Activated naive CD8-positive, alpha-beta T cell treated with anti-CD3 and anti-CD28 coated beads, Interleukin-2, amount 50 U/mL, for 16 hours (primary cell): ENCODE measurements around the gene CGB7.
A peak's percentile ranks its signal among the peaks of the same experiment; 100 is the strongest.
"Not testable (repeated sequence)": the region's sequence is repeated elsewhere in the genome, so short reads cannot be mapped to it uniquely, and the experiment has no call there.

ENCODE experiments used
- DNase-seq: peaks from one replicate; pipeline ENCODE4 v3.0.0-alpha.2; 2020; ENCODE audit warnings: low read depth, low spot score

Gene CGB7

GRCh38 chr19:49042177-49042576 is 15.4 kb downstream of the CGB7 start:
- no peak for DNase-seq

- not testable (repeated sequence) for DNase-seq
These were observed 17.8 kb downstream of the CGB7 start for GRCh38 chr19:49039736-49040135.

- DNase-seq: not testable (repeated sequence)
These were observed 18.8 kb downstream of the CGB7 start for GRCh38 chr19:49038557-49039276.

GRCh38 chr19:49038111-49038510 is 19.4 kb downstream of the CGB7 start:
- not testable (repeated sequence) for DNase-seq

- DNase-seq: not testable (repeated sequence)
These were observed 20.7 kb downstream of the CGB7 start, which contains the start of gene CGB1 for GRCh38 chr19:49036815-49037214. Gene CGB1, minus strand, starts transcription at chr19:49036895. Its CDS starts 184 bp downstream, at chr19:49036711.

- not testable (repeated sequence) for DNase-seq
These were observed 25.8 kb downstream of the CGB7 start, which contains the start of gene CGB2 for GRCh38 chr19:49031642-49032301. Gene CGB2, plus strand, starts transcription at chr19:49031890. Its CDS starts 206 bp downstream, at chr19:49032096.

GRCh38 chr19:49030323-49030722 is 27.2 kb downstream of the CGB7 start:
- not testable (repeated sequence) for DNase-seq

- not testable (repeated sequence) for DNase-seq
These were observed 27.8 kb downstream of the CGB7 start for GRCh38 chr19:49029749-49030148.

GRCh38 chr19:49028686-49029085 is 28.9 kb downstream of the CGB7 start:
- not testable (repeated sequence) for DNase-seq

GRCh38 chr19:49025599-49025998 is 31.9 kb downstream of the CGB7 start:
- DNase-seq: not testable (repeated sequence)

- not testable (repeated sequence) for DNase-seq
These were observed 32.5 kb downstream of the CGB7 start for GRCh38 chr19:49025088-49025487.

- DNase-seq: not testable (repeated sequence)
These were observed 33.3 kb downstream of the CGB7 start, which contains the start of gene CGB3 for GRCh38 chr19:49024233-49024632. Gene CGB3, minus strand, starts transcription at chr19:49024333. Its CDS starts 362 bp downstream, at chr19:49023971.

- DNase-seq: no peak
These were observed 35.4 kb downstream of the CGB7 start for GRCh38 chr19:49022116-49022515.

GRCh38 chr19:49020931-49021895 is 36.3 kb downstream of the CGB7 start:
- no peak for DNase-seq

GRCh38 chr19:49020342-49020741 is 37.2 kb downstream of the CGB7 start:
- DNase-seq: no peak

GRCh38 chr19:49019242-49019932 is 38.2 kb downstream of the CGB7 start:
- peak; percentile 26 for DNase-seq

GRCh38 chr19:49018388-49019241 is 38.9 kb downstream of the CGB7 start:
- not testable (repeated sequence) for DNase-seq

GRCh38 chr19:49017666-49018351 is 39.7 kb downstream of the CGB7 start:
- DNase-seq: peak; percentile 27

GRCh38 chr19:49017041-49017665 is 40.4 kb downstream of the CGB7 start, which contains the start of gene LHB:
Gene LHB, minus strand, starts transcription at chr19:49017091. Its CDS starts 10 bp downstream, at chr19:49017081.
- DNase-seq: no peak
